ENCODE measurements around the gene NSUN5. TPM values are rescaled to one million over a fixed set of nuclear protein-coding genes. Genes with fewer than 3 reads are reported as not detected.

NSUN5 gene
- 11.8 and 14.5 TPM in 2 replicates for total RNA-seq

GRCh38 chr7:73308665-73309214 is at the start of gene NSUN5:
TSS of gene NSUN5 (minus strand) at chr7:73308826. CDS start at chr7:73308790, 36 bp downstream.

GRCh38 chr7:73327922-73328321 is 19.3 kb upstream of the NSUN5 start, which contains the start of the genes FKBP6 and TRIM50:
TSS of gene FKBP6 (plus strand) at chr7:73328161. CDS start at chr7:73328429, 268 bp downstream.
TSS of gene TRIM50 (minus strand) at chr7:73328082. CDS start at chr7:73324787, 3,295 bp downstream.

Other genes with a start within 250 kb of the NSUN5 start
- not detected in 2 replicates for gene SPDYE9, start 222.8 kb downstream of the NSUN5 start, total RNA-seq
- gene TRIM50, start 19.3 kb upstream of the NSUN5 start, total RNA-seq: not detected in 2 replicates
- not detected in 2 replicates for gene FKBP6, start 19.3 kb upstream of the NSUN5 start, total RNA-seq
- gene FZD9, start 125.0 kb upstream of the NSUN5 start, total RNA-seq: 0.26 and 0.95 TPM in 2 replicates
- 39.0 and 44.4 TPM in 2 replicates for gene BAZ1B, start 213.5 kb upstream of the NSUN5 start, total RNA-seq
- gene BCL7B, start 248.9 kb upstream of the NSUN5 start, total RNA-seq: 11.2 and 11.7 TPM in 2 replicates